Endothelial cell of umbilical vein (primary cell): ENCODE results near the gene MYCBP2. TPM values are rescaled to one million over a fixed set of nuclear protein-coding genes. Genes with fewer than 3 reads are reported as not detected.

Experiments used
- BruUV-seq: library from RNA; stranded (reverse); fragments of 400-500 nt; replicated peaks from 2 replicates; lab custom pipeline; 2021; lab: Mats Ljungman, UMichigan
- CTCF ChIA-PET: fragments of 300-600, 350-600 bp; sonication (Branson Sonifier 250); formaldehyde crosslinking; loops from one replicate; lab custom pipeline; 2021; ENCODE audit warnings: antibody characterized with exemption, inconsistent platforms; lab: Charles Lee
- POLR2A ChIA-PET: fragments of 300-600, 350-600 bp; sonication (Branson Sonifier 250); formaldehyde crosslinking; loops from one replicate; lab custom pipeline; 2021; ENCODE audit warnings: antibody characterized with exemption, inconsistent platforms; lab: Charles Lee
- DNase-seq: peaks from one replicate; pipeline ENCODE4 v3.0.0-alpha.2; 2011; ENCODE audit warnings: low read depth, low spot score
- FAIRE-seq: peaks from 2 replicates; lab custom pipeline; 2011; peaks lifted over from hg19 to GRCh38; lab: Jason Lieb, UNC
- H2AFZ ChIP-seq: 2 replicates; pipeline ENCODE4 v1.6.0; 2012; ENCODE audit warnings: low read depth, low read length, control low read depth, inconsistent platforms
- H3K27ac ChIP-seq: 2 replicates; pipeline ENCODE4 v1.5.1; 2011; ENCODE audit warnings: low read depth, mild to moderate bottlenecking, control low read depth, low read length, moderate library complexity; ENCODE audit not compliant: insufficient read depth
- H3K27me3 ChIP-seq, 2 experiments: 2 replicates each; pipeline versions ENCODE4 v1.6.0 to v1.6.1; 2011; ENCODE audit warnings: low read length in 2 of 2, mixed read lengths in 1 of 2; ENCODE audit not compliant: control insufficient read depth in 2 of 2, insufficient read depth in 2 of 2
- H3K36me3 ChIP-seq, 2 experiments: 2 replicates in 1 of 2; 3 replicates in 1 of 2; pipeline ENCODE4 v1.5.1; 2011; ENCODE audit warnings: low read length in 2 of 2, mild to moderate bottlenecking in 1 of 2, moderate library complexity in 1 of 2; ENCODE audit not compliant: control insufficient read depth in 2 of 2, insufficient read depth in 2 of 2; ENCODE audit errors: extremely low read depth in 1 of 2
- H3K4me1 ChIP-seq: 3 replicates; pipeline ENCODE4 v1.5.1; 2011; ENCODE audit warnings: mild to moderate bottlenecking, low read length; ENCODE audit not compliant: control insufficient read depth, insufficient read depth; ENCODE audit errors: extremely low read depth
- H3K4me2 ChIP-seq: 2 replicates; pipeline ENCODE4 v1.6.1; 2011; ENCODE audit warnings: low read length, control low read depth, mixed read lengths; ENCODE audit not compliant: insufficient read depth
- H3K4me3 ChIP-seq, 3 experiments: fragments of 200-600 bp in 1 of 3; sonication (generic), shearing (Covaris generic) in 1 of 3; replicated peaks in 1 of 3; 2 replicates each; pipeline ENCODE4 v1.5.1; 2011 to 2016; ENCODE audit warnings: control low read depth in 3 of 3, low read length in 3 of 3, mild to moderate bottlenecking in 2 of 3, inconsistent platforms in 1 of 3, low read depth in 1 of 3, moderate library complexity in 1 of 3; ENCODE audit not compliant: insufficient read depth in 1 of 3
- H3K79me2 ChIP-seq: 2 replicates; pipeline ENCODE4 v1.6.0; 2012; ENCODE audit warnings: low read length, inconsistent platforms; ENCODE audit not compliant: control insufficient read depth, insufficient read depth
- H3K9ac ChIP-seq: replicated peaks from 2 replicates; pipeline ENCODE3; 2011; ENCODE audit warnings: low read length, control low read depth; ENCODE audit not compliant: insufficient read depth; ENCODE audit errors: extremely low read depth
- H3K9me1 ChIP-seq: replicated peaks from 3 replicates; pipeline ENCODE4 v1.6.0; 2011; ENCODE audit warnings: mild to moderate bottlenecking, low read length; ENCODE audit not compliant: control insufficient read depth, insufficient read depth; ENCODE audit errors: extremely low read depth
- H3K9me3 ChIP-seq: replicated peaks from 2 replicates; pipeline ENCODE4 v1.5.1; 2012; ENCODE audit warnings: low read length, inconsistent platforms; ENCODE audit not compliant: control insufficient read depth, insufficient read depth
- H4K20me1 ChIP-seq: replicated peaks from 2 replicates; pipeline ENCODE3; 2011; ENCODE audit warnings: mild to moderate bottlenecking, low read length; ENCODE audit not compliant: control insufficient read depth, insufficient read depth; ENCODE audit errors: extremely low read depth
- CTCF ChIP-seq, 2 donors: IDR thresholded peaks; 1 replicate in 1 of 2; 2 replicates in 1 of 2; pipeline ENCODE4 v1.5.1; 2011; ENCODE audit warnings: low read length in 2 of 2, mild to moderate bottlenecking in 2 of 2, moderate library complexity in 2 of 2, control low read depth in 1 of 2, inconsistent platforms in 1 of 2, low read depth in 1 of 2; ENCODE audit not compliant: insufficient read depth in 1 of 2; ENCODE audit errors: extremely low read depth in 1 of 2
- EZH2 ChIP-seq: IDR thresholded peaks from 2 replicates; pipeline ENCODE4 v1.6.1; 2012; ENCODE audit warnings: borderline replicate concordance, low read depth, mild to moderate bottlenecking, moderate library complexity, low read length, inconsistent platforms; ENCODE audit not compliant: severe bottlenecking
- FOS ChIP-seq: IDR thresholded peaks from 2 replicates; pipeline ENCODE4 v1.6.1; 2011; ENCODE audit warnings: mild to moderate bottlenecking, low read length, moderate library complexity, borderline replicate concordance; ENCODE audit not compliant: insufficient read depth
- GATA2 ChIP-seq: IDR thresholded peaks from 2 replicates; pipeline ENCODE4 v1.7.0; 2011; ENCODE audit warnings: low read depth, mild to moderate bottlenecking, moderate library complexity, mixed read lengths, low read length; ENCODE audit not compliant: insufficient read length, insufficient read depth
- JUN ChIP-seq: IDR thresholded peaks from 2 replicates; pipeline ENCODE4 v1.6.1; 2011; ENCODE audit warnings: borderline replicate concordance, low read depth; ENCODE audit not compliant: insufficient read length, insufficient read depth
- MYC ChIP-seq: IDR thresholded peaks from one replicate; pipeline ENCODE4 v1.6.1; 2011; ENCODE audit warnings: mild to moderate bottlenecking, low read depth, low read length
- POLR2A ChIP-seq: IDR thresholded peaks from 2 replicates; pipeline ENCODE4 v1.6.1; 2012; ENCODE audit warnings: low read depth, mild to moderate bottlenecking, control low read depth, low read length
- POLR2AphosphoS5 ChIP-seq: IDR thresholded peaks from 2 replicates; pipeline ENCODE4 v1.6.1; 2012; ENCODE audit warnings: low read depth, mild to moderate bottlenecking, control low read depth, low read length, moderate library complexity; ENCODE audit not compliant: insufficient read depth
- dilution Hi-C: fragments of 300-500 bp; cut with MboI; formaldehyde crosslinking; loops from one replicate; pipeline ENCODE4 v1.15.0; 2019; ENCODE audit warnings: low sequenced_read_pairs; ENCODE audit not compliant: extremely low pct_ligation_motif_present
- intact Hi-C: fragments of 100-400 bp; cut with micrococcal nuclease; formaldehyde crosslinking; loops from one replicate; pipeline ENCODE4 v1.10.0; 2022
- polyA plus RNA-seq, 4 experiments: library from polyadenylated mRNA; depleted of rRNA in 3 of 4; stranded (reverse) in 3 of 4; unstranded in 1 of 4; fragments of >200 nt; gene quantifications; 2 replicates each; pipeline versions ENCODE4 v1.2.1 to v1.2.3, GENCODE V29; 2011 to 2012; ENCODE audit warnings: missing spikeins in 1 of 4
- total RNA-seq: library from RNA; stranded (reverse); gene quantifications from 2 replicates; pipeline ENCODE4 v1.2.3, GENCODE V29; 2021
- TF ChIP-seq, protein P1 (sequence below): IDR thresholded peaks from 2 replicates; pipeline ENCODE4 v1.6.1; 2011; ENCODE audit not compliant: insufficient read depth, insufficient read length

The MYCBP2 gene
- total and polyA plus RNA-seq, 2 donors (not counting 3 experiments of a cell fraction or from before 2014, with no cell fraction given): 30.5 to 89.8 TPM

DNA sequence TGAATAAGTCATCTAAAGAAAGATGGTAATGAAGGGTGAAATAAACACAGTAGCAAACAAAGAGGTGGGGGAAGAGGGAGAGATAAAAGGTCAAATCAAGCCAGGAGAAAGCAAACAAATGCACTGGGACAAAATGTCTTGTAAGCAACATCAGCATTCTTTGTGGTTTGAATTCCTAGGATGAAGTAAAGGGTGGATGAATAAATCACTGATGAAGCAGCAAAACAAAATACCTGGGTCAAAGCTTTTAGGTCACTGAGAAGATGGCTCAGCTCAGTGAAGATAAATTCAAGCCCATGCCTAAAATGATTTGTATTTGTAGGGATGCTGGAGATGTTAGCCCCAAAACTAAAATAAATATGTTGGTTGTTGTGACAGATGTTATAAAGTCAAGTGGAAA, 213.4 kb downstream of the MYCBP2 start:
- intact Hi-C loops: loop anchor here (10.0 kb wide), 1 partner anchor 361 kb away; no protein-coding TSS in a partner anchor

More for the DNA sequence above, 213.4 kb downstream of the MYCBP2 start:
- Histone ChIP-seq H3K4me2 (no peak overlapping the region), H2AFZ (no peak overlapping the region), H3K9me3 (no peaks in the 10 kb centered on the region), H3K9ac (no peak overlapping the region), H3K4me3 (no peak overlapping the region), H3K27ac (no peak overlapping the region), H4K20me1 (no peaks in the 10 kb centered on the region), H3K4me1 (no peaks in the 10 kb centered on the region), H3K27me3 (no peaks in the 10 kb centered on the region), H3K79me2 (no peaks in the 10 kb centered on the region), H3K36me3 (peaks cover 0 to 2% of the 10 kb centered on the region in 2 experiments), H3K9me1 (no peaks in the 10 kb centered on the region)
- no peak for FAIRE-seq
- no peak for DNase-seq
- no TSS peak for BruUV-seq
- dilution Hi-C loops: no loop called here
- POLR2A ChIA-PET: no interaction called here
- CTCF ChIA-PET: interaction anchor here (1.1 kb wide), 1 partner anchor 365 kb away, joined by 5 read pairs; no protein-coding TSS in a partner anchor
- TF ChIP-seq JUN (no peak), CTCF (IDR thresholded peaks at IDR 0.05; ENCODE audit: extremely low read depth in 1 of 2, insufficient read depth in 1 of 2, low read depth in 1 of 2, low read length in 2 of 2) (no peak), POLR2AphosphoS5 (no peak), MYC (no peak), GATA2 (no peak), FOS (no peak), EZH2 (no peak), POLR2A (no peak)
- TF ChIP-seq, protein P1, sequence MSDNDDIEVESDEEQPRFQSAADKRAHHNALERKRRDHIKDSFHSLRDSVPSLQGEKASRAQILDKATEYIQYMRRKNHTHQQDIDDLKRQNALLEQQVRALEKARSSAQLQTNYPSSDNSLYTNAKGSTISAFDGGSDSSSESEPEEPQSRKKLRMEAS: no peak
